Jurkat, Clone E6-1 (cell line): Measurements from ENCODE around the gene FKBP11.
"Not testable (repeated sequence)": the region's sequence is repeated elsewhere in the genome, so short reads cannot be mapped to it uniquely, and the experiment has no call there.

Experiments used
- DNase-seq: peaks from one replicate; pipeline ENCODE4 v3.0.0-alpha.2; 2011; ENCODE audit warnings: low read depth, low spot score
- H3K4me3 ChIP-seq: 2 replicates; pipeline ENCODE4 v1.5.1; 2011; ENCODE audit warnings: mild to moderate bottlenecking, low read length, control low read depth, moderate library complexity

The FKBP11 gene

DNA sequence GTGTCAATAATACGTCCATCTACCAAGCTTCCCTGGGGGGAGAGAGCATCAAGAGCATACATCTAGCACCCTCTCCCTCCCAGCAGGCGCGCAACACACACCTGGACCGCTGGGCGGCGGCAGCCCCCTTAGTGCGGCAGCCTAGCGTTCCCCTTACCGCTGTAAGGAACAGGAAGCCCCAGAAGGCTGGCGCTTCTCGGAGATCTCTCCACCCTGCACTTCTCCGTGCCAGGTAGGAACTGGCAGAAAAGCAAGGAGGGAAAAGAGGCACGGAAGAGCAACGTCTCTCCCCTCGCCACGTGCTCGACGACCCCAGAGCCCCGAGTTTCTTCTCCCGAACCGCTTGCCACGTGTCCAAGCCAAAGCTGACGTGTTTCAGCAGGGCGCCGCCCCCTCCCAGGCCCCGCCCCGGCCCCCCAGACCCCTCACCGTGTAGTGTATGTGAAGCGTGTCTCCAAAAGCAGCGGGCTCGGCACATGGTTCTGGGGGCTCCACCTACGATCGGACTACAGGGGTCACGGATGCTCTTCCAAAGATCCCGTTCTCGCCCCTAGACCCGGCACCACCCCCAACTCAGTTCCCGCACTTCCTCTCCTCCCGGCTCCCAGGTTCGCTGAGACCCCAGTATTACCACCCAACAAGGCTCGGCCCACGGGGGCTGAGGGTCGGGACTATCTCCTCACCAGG, 532 bp downstream of the FKBP11 start:
- DNase-seq = peak; percentile 74
- peak overlapping the region; percentile 90 for H3K4me3 ChIP-seq

DNA sequence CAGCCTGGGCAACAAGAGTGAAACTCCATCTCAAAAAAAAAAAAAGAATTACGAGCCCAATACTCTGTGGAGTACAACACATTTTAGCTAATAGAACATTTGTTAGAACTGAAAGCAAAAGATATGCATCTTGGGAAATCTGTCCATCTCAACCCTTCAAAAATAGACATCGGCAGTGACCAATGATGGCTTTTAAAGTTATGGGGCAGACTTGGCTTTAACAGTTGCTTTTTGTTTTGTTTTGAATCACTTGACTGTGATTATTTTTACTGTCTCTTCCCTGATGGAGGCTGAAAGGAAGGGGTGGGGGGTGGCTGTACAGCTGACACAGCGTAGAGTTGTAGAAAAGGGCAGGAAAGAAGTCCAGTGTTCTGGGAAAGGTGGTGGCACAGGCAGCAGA, 2.2 kb downstream of the FKBP11 start:
- H3K4me3 ChIP-seq = no peak overlapping the region
- no peak for DNase-seq

DNA sequence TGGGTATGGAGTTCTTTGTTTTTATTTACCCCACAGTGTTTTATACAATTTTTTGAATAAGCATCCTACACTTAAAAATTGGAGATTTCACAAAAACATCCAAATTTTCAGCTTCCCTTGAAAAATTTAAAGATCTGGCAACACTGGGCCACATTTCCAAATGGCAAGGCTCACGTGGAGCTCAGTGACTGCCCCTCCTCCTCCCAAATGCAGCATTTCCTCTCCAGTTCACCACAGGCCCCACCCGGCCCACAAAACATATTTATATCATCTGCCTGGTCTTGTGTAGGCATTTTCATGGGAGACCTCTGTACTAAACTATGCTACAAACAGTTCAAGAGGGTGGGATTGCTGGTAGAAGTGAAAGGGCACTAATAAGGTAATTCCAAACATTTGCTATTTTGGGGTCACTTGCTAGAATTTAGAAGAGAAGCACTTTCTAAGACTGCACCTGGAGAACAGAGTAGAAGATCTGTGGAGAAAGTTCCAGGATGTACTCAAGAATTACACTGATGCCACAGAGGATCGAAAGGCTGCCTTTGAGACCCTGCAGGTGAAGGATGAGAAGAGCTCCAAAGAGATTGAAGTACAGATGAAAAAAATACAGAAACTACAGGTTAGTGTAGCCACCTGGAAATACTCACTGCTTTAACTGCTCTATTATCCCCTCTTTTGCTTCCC, 7.3 kb downstream of the FKBP11 start:
- no peak overlapping the region for H3K4me3 ChIP-seq
- peak; percentile 50 for DNase-seq

DNA sequence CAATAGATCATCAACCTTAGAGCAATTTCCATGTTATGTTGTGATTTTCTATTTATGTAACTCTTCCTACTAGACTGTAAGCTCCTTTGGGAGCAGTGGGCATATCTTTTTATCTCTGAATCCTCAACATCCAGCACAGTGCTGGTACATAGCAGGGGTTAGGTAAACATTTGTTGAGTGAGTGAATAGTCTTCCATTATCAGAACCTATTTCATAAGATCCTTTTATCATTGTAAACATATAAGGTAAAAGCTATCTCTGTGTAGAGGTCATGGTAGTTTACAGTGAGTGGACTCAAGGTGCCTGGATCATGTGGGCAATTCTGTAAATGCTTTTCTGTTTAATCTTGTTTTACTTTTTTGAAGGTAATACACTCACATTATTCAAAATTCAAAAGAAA, 15.1 kb downstream of the FKBP11 start:
- DNase-seq = no peak
- no peak overlapping the region for H3K4me3 ChIP-seq

DNA sequence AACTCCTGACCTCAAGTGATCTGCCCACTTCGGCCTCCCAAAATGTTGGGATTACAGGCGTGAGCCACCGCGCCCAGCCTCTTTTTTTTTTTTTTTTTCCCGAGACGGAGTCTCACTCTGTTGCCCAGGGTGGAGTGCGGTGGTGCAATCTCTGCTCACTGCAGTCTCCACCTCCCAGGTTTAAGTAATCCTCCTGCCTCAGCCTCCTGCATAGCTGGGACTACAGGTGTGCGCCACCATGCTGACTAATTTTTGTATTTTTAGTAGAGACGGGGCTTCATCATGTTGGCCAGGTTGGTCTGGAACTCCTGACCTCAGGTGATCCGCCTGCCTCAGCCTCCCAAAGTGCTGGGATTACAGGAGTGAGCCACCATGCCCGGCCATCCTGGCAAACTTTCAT, 15.6 kb downstream of the FKBP11 start:
- H3K4me3 ChIP-seq, DNase-seq: not testable (repeated sequence)

DNA sequence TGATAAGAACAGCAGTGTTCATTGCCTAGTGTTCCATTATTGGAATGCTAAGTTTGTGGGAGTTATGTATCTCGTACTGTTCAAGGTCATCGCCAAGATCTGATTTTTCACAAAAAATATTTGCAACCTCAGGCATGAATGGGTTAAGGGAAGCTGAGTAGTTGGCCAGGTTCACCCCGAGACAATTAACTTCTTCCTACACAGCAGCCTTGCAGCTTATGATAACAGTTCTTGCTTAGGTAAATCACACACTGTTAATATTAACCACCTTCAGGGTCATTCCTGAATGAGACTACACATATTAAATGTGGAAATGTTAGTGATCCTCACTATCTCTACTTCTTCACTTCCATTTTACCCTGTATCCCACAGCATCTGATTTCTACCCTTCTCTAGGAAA, 18.0 kb downstream of the FKBP11 start:
- DNase-seq = no peak
- no peak overlapping the region for H3K4me3 ChIP-seq

DNA sequence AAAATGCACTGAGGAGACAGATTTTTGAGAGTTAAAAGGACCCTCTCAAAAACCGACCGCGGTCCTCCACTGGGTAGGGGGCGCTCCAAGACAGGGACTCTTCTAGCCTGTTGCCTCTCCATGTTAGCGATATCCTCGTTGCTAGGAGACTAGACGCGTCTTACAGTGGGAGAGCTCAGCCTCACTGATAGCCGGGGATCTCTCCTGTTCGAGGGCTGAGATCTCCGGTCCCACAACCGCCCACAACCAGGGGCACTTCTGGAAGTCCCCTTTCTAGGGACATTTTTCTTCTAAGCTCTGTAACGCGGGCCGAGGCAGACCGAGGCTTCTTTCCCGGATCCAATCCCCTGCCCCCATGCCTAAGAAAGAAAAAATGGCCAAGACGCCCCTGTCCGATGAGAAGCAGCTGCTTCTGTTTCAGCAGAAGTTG, 21.3 kb downstream of the FKBP11 start:
- H3K4me3 ChIP-seq = peak overlapping the region; percentile 53
- DNase-seq = peak; percentile 83

DNA sequence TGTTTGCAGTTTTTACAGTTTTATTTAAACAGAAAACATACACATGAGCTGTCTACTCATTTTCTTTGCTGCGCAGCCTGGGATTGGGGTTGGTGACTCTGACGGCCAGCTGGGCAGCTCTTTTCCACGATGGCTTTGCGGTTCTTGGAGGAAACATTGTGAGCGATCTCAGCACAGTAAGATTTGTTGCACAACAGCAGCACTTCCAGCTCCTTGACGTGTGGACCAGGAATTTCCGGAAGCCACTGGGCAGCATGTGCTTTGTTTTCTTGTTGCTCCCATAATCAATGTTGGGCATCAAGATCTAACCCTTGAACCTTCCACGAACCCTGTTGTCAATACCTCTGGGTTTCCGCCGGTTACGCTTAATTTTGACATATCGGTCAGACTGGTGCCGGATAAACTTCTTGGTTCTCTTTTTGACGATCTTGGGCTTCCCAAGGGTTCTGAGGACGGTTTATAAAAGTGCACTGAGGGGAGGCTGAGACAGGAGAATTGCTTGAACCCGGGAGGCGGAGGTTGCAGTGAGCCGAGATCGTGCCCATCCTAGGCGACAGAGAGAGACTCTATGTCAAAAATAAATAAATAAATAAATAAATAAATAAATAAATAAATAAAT, 21.8 kb downstream of the FKBP11 start:
- H3K4me3 ChIP-seq = no peak overlapping the region
- DNase-seq = no peak

DNA sequence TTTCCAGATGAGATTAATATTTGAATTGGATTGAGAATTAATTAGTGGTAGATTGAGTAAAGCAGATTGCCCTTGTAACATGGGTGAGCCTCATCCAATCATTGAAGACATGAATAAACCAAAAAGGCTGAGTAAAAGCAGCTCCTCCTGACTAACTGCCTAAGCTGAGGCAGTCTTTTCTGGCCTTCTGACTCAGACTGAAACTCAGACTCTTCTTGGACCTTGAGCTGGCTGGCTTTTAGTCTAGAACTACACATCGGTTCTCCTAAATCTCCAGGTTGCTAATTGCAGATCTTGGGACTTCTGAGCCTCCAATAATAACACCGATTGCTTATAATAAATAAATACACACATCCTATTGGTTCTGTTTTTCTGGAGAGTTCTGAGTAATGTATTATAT, 24.0 kb downstream of the FKBP11 start:
- no peak overlapping the region for H3K4me3 ChIP-seq
- no peak for DNase-seq

DNA sequence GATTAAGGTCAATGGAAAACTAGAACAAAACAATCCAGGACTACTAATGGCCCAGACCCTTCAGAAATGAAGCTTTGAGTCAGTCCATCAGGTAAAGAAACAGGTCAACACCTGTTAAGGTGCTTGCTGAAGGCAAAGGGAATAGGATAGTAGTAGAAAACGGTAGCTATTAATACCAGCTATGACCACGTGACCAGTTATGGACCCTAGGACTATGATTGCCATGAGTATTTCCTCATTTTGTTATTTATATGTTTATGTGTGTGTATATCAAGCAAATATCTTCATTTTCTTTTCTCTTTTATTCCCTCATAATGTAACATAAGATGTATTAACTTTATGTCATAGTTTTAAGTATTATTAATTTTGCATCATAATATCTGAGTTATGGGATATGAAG, 25.6 kb downstream of the FKBP11 start:
- no peak for DNase-seq
- no peak overlapping the region for H3K4me3 ChIP-seq

DNA sequence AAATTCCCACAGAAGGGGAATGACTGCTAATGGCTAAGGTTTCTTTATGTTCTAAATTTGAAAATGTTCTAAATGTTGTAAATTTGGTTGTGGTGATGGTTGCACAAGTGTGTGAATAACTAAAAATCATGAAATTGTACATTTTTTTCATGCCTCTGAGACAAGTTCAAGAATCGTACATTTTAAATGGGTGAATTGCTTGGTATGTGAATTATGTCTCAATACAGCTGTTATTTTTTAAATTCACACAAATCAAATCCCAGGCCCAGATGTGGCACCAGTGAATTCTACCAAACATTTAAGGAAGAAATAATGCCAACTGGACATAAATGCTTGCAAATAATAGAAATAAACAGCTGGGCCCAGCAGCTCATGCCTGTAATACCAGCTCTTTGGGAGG, 31.0 kb downstream of the FKBP11 start:
- no peak for DNase-seq
- H3K4me3 ChIP-seq = no peak overlapping the region

DNA sequence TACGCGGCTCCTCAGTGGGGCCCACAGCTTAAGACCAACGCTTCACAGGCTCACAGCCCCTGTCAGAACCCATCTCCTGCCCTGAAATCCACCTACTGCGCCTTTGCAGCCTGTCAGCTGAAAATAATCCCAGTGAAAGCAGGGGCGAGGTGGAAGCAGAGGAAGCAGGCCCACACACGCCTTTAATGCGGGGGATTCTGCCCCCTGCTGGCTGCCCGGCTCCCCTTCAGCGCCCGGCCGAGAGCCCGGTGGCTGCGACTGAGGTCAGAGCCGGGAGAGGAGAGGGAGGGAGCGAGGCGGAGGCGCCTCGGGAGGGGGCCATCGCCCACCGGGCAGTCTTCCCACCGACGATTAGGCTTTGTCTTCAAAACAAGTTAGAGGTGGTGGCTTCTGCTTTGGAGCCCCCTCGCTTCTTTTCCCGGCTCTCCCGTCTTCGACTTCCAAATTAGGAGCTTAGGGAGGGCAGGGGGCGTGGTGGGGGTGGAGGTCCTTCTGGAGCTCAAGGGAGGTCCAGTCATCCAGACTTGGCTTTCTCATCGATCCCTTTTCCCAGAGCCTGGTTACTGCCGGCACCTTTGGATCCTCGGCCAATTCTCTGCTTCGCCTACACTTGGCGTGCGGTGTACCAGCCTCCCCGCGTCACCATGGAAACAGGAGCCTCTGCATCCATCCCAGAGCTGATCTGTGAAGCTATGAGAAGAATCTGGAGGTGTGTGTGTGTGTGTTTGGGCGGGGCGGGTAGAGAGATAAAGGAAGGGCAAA, 34.5 kb downstream of the FKBP11 start:
- no peak overlapping the region; the same call in 1 of the 2 replicates for H3K4me3 ChIP-seq
- peak; percentile 39 for DNase-seq

DNA sequence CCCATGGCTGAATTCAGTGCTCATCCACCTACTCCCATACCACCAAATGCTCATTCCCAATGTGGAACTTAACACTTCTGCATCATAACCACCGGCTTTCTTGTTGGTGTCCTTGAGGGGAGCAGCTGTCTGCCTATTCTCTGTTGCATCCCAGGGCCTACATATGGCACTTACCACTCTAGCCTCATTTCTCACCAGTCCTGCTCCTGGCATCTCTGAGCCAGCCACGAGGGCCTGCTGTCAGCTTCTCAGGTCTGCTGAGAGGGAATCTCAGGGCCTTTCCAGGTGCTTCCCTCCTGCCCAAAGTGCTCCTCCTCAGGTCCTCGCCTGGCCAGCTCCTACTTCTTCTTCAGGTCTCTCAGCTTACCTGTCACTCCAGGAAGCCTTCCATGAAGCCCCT, 35.6 kb downstream of the FKBP11 start:
- H3K4me3 ChIP-seq = no peak overlapping the region
- no peak for DNase-seq

DNA sequence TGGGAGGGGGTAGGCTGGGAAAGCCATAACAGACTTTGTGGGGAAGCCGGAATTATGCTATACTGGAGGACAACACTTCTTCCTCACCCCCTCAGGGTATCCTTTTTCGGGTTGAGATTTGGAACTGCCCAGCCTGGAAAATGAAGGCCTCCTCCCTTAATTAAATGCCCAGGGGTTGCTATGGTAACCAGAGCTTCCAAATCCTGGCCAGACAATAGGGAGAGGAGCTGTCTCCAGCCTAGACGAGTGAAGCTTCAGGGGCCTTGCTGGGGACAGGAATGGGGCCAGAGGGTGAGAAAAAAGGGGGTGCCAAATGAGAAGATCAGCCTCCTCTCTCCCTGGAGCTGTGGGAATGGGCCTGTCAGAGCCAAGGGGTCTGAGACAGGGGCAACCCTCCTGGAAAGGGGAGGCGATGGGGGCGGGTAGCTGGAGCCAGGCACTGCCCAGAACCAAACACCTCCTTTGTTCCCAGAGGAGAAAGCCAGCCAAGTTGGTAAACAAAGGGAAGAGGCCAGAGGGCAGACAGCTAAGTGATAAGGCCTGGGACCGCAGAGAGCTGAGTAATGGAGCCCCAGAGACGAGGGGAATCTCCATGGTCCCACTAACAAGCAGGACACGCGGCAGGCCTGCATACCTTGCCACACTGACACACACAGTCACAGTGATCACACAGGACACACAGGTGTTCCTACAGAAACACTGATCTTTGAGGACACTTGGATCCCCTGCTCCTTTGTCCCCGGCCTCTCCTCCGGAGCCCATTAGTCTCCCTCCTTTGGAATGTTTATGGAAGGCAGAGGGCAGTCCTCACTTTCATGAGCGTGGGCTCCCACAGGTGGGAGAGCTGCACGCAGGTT, 41.8 kb downstream of the FKBP11 start:
- no peak overlapping the region for H3K4me3 ChIP-seq
- no peak for DNase-seq

DNA sequence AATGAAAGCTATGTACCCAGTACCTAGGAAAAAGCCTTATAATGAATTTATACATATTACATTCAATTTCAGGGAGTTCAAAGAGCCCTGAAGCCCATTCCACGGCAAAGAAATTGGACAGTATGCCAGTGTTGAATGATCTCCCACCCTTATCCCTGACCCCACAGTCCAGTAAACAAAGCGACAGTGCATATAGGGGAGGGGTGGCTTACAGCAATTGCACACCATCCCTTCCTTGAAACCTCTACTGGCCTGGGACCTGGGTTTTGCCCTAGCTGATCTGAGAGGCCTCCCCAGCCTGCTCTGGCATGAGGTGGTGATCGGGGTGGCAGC, 42.4 kb downstream of the FKBP11 start:
- no peak for DNase-seq
- H3K4me3 ChIP-seq = no peak overlapping the region

DNA sequence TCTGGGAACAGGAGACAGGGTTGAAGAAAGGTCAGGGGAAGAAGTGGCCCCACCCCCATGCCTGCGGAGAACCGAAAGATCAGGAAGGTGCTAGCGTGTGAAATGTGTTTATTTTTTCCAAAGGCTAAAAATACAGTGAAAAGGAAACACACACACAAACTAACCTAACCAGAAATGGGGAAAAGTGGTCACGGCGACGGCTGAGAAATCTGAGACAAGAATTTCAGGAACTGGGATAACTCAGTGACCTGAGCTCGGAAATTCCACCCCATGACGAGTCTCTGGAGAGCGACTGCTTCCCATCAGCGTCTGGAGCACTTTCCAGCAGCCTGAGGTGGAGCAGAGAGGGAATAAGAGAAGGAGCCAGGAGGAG, 43.0 kb downstream of the FKBP11 start:
- DNase-seq = no peak
- no peak overlapping the region for H3K4me3 ChIP-seq

DNA sequence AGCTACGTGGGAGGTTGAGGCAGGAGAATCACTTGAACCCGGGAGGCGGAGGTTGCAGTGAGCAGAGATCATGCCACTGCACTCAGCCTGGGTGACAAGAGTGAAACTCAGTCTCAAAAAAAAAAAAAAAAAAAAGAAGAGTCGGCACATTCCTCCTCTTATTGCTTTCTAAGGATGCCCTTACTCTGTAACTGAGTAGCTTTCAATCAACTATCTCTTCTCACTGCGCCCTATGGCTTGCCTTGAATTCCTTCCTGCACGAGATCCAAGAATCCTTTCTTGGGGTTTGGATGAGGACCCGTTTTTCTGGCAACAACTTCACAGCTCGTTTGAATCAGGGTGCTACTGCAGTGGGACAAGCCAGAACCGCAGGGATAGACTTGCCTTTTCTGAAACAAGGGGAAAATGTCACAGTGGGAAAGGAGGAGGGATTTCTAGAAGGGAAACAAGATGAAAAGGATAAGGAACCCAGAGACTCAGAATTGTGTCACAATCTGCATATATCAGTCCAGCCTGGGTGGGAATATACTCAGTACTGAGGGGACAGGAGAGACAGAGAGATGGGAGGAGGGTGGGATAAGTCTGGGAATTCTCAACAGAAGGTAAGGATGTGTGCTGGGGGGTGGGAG, 43.5 kb downstream of the FKBP11 start:
- no peak for DNase-seq
- H3K4me3 ChIP-seq = no peak overlapping the region

DNA sequence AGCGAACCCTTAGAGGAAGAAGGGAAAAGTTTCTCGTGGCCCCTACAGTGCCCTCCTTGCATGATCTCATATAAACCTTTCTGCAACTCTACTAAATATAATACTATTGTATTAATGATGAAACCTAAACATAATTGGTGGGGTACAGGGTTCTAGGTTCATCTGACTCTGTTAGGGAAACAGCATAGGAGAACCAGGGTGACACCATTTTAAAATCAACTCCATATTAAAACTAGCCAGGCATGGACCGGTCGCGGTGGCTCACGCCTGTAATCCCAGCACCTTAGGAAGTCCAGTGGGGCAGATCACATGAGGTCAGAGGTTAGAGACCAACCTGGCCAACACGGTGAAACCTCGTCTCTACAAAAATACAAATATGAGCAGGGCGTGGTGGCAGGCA, 44.6 kb downstream of the FKBP11 start:
- no peak for DNase-seq
- H3K4me3 ChIP-seq = no peak overlapping the region

DNA sequence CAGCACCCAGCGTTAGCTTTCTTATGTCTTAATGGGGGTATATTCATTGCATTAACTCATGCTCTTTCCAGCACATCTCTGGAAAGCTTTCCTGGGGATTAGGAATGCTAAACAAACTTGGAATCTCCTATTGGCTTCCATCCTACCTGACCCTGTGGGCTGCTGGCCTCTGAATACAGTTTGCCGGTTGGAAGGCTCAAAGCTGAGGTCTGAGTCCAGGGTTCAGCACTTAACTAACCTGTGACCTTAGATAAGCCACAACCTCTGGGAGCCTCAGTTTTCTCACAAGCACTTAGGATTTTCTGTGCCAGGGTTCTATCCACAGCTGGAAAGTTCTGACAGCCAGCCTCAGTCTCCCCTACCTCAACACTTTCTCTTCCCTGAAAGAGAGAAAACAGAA, 46.7 kb downstream of the FKBP11 start:
- no peak overlapping the region for H3K4me3 ChIP-seq
- no peak for DNase-seq
